ENCODE measurements around the gene MSANTD7.

DNA sequence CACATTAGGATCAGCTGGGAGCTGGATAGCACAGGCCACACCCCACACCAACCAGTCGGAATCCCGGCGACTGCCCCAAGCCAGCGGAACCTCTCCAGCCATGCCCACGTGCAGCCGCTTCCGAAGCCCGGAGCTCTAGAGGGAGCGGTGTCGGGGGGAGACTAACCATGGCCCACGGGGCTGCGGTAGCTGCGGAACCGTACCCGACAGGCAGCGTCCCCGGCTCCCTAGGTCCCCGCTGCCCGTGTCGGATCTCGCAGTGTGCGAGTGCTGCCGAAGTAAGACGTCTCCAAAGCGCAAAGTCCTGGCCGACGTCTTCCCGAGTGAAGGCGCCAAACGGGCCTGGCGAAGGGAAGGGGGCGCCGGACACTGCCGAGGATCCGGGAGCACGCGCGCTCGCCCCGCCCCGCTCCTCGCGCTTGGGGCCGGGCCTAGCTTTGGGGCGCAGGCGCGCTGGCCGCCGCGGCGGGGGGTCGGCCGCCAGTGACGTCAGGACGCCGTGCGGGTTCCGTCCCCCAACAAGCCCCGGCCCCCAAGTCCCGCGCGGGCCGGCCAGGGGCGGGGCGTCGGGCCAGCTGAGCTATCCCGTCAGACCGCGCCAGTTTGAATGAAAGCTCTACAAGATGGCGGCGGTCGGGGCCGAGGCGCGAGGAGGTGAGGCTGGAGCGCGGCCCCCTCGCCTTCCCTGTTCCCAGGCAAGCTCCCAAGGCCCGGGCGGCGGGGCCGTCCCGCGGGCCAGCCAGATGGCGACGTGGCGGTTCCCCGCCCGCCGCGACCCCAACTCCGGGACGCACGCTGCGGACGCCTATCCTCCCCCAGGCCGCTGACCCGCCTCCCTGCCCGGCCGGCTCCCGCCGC is 40.4 kb downstream of the MSANTD7 start, which contains the start of gene SUV39H2:
- TF ChIP-seq EZH2 (IDR thresholded peaks at IDR 0.05): peak; percentile 52
- TF ChIP-seq, protein P1, sequence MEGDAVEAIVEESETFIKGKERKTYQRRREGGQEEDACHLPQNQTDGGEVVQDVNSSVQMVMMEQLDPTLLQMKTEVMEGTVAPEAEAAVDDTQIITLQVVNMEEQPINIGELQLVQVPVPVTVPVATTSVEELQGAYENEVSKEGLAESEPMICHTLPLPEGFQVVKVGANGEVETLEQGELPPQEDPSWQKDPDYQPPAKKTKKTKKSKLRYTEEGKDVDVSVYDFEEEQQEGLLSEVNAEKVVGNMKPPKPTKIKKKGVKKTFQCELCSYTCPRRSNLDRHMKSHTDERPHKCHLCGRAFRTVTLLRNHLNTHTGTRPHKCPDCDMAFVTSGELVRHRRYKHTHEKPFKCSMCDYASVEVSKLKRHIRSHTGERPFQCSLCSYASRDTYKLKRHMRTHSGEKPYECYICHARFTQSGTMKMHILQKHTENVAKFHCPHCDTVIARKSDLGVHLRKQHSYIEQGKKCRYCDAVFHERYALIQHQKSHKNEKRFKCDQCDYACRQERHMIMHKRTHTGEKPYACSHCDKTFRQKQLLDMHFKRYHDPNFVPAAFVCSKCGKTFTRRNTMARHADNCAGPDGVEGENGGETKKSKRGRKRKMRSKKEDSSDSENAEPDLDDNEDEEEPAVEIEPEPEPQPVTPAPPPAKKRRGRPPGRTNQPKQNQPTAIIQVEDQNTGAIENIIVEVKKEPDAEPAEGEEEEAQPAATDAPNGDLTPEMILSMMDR (IDR thresholded peaks at IDR 0.05): no peak
